ENCODE results near the gene CHMP2A.

DNA sequence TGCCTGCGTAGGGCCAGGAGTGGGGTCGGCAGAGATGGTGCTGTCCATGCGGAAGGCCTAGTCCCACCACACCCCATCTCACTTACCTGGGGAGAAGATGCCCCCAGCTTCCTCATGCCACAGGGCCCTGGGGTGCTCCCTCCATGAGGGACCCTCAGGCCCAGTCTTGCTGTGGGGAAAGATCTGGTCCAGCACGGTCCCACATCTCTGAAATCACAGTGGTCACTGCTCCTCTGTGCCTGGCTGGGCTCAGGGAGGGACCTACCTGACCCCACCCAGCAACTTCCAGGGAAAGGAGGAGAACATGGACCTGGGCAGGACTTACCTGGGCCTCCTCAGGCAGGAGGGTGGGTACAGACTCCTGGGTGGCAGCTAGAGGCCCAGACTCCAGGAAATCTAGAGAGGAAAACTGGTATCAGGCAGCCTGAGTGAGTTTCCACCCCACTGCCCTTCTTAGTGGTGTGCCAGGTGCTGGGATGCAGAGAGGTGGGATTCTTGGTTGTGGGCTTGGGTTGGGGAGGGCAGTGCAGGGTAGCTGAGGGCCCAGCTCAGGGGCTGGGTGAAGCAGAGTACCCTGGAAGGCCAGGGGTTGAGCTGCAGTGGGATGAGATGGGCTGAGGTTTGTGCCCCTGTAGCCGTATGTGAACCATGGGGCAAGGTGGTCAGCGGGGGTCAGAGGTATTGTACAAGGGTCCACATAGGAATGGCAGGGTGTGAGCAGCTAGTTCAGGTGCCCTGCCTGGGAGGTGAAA lies 14.5 kb upstream of the CHMP2A start:
- TF ChIP-seq, protein P1, sequence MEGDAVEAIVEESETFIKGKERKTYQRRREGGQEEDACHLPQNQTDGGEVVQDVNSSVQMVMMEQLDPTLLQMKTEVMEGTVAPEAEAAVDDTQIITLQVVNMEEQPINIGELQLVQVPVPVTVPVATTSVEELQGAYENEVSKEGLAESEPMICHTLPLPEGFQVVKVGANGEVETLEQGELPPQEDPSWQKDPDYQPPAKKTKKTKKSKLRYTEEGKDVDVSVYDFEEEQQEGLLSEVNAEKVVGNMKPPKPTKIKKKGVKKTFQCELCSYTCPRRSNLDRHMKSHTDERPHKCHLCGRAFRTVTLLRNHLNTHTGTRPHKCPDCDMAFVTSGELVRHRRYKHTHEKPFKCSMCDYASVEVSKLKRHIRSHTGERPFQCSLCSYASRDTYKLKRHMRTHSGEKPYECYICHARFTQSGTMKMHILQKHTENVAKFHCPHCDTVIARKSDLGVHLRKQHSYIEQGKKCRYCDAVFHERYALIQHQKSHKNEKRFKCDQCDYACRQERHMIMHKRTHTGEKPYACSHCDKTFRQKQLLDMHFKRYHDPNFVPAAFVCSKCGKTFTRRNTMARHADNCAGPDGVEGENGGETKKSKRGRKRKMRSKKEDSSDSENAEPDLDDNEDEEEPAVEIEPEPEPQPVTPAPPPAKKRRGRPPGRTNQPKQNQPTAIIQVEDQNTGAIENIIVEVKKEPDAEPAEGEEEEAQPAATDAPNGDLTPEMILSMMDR (tag by site-specific recombination; IDR thresholded peaks at IDR 0.05) = no peak
- TF ChIP-seq, protein P2, sequence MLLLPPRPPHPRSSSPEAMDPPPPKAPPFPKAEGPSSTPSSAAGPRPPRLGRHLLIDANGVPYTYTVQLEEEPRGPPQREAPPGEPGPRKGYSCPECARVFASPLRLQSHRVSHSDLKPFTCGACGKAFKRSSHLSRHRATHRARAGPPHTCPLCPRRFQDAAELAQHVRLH (tag by site-specific recombination; IDR thresholded peaks at IDR 0.05) = no peak
- TF ChIP-seq ZBTB1 (tag by site-specific recombination; IDR thresholded peaks at IDR 0.05) = no peak
- TF ChIP-seq ZNF658 (tag by site-specific recombination; IDR thresholded peaks at IDR 0.05) = no peak
- TF ChIP-seq SALL2 (tag by site-specific recombination; IDR thresholded peaks at IDR 0.05; ENCODE audit: borderline replicate concordance) = no peak
- TF ChIP-seq, protein P3, sequence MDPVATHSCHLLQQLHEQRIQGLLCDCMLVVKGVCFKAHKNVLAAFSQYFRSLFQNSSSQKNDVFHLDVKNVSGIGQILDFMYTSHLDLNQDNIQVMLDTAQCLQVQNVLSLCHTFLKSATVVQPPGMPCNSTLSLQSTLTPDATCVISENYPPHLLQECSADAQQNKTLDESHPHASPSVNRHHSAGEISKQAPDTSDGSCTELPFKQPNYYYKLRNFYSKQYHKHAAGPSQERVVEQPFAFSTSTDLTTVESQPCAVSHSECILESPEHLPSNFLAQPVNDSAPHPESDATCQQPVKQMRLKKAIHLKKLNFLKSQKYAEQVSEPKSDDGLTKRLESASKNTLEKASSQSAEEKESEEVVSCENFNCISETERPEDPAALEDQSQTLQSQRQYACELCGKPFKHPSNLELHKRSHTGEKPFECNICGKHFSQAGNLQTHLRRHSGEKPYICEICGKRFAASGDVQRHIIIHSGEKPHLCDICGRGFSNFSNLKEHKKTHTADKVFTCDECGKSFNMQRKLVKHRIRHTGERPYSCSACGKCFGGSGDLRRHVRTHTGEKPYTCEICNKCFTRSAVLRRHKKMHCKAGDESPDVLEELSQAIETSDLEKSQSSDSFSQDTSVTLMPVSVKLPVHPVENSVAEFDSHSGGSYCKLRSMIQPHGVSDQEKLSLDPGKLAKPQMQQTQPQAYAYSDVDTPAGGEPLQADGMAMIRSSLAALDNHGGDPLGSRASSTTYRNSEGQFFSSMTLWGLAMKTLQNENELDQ (tag by site-specific recombination; IDR thresholded peaks at IDR 0.05; ENCODE audit: low read depth) = no peak
- no peak for TF ChIP-seq ZNF747 (tag by site-specific recombination; IDR thresholded peaks at IDR 0.05)
- TF ChIP-seq ZNF175 (tag by site-specific recombination; IDR thresholded peaks at IDR 0.05) = no peak
- no peak for TF ChIP-seq ZBTB17 (tag by site-specific recombination; IDR thresholded peaks at IDR 0.05)
- TF ChIP-seq ZNF274 (IDR thresholded peaks at IDR 0.05; ENCODE audit: low read length) = no peak
- TF ChIP-seq ZNF274 (tag by site-specific recombination; IDR thresholded peaks at IDR 0.05; ENCODE audit: borderline replicate concordance) = no peak
